ENCODE results near the gene DEPP1. TPM values are rescaled to one million over a fixed set of nuclear protein-coding genes. Genes with fewer than 3 reads are reported as not detected.

Gene DEPP1
- not detected in 2 replicates for total RNA-seq
- total RNA-seq (2013) = 1.2 TPM
- not detected in 2 replicates for polyA plus RNA-seq
- 0.36 TPM in 1 of 2 replicates, not detected in the other for polyA minus RNA-seq

- no peaks in the 10 kb centered on the region for H3K27me3 Mint-ChIP-seq
Measured at GRCh38 chr10:44978570-44979280, at the start of gene DEPP1. DEPP1 (minus strand) TSS chr10:44978809; CDS start chr10:44978030, 779 bp downstream.

More at GRCh38 chr10:44978570-44979280, at the start of gene DEPP1:
- Histone ChIP-seq H2AFZ (ENCODE audit: insufficient read depth, low read depth, low read length, poor library complexity, severe bottlenecking) (peak within 1 kb of the TSS; percentile 40), H4K20me1 (ENCODE audit: control insufficient read depth, insufficient read depth, low read length, poor library complexity, severe bottlenecking) (no peaks in the 10 kb centered on the region), H3K4me1 (ENCODE audit: control insufficient read depth in 2 of 2, insufficient read depth in 2 of 2, low read length in 2 of 2) (peaks cover 11 to 23% of the 10 kb centered on the region in 2 donors), H3K4me2 (replicated peaks; ENCODE audit: low read depth, low read length, poor library complexity, severe bottlenecking) (no peak within 1 kb of the TSS), H3K79me2 (ENCODE audit: control insufficient read depth, insufficient read depth, low read length) (no peaks in the 10 kb centered on the region), H3K9me3 (ENCODE audit: control extremely low read depth in 1 of 3, control insufficient read depth in 2 of 3, insufficient read depth in 1 of 3, low read length in 2 of 3) (no peaks in the 10 kb centered on the region), H3K4me3 (ENCODE audit: control extremely low read depth in 1 of 5, extremely low read depth in 1 of 5, insufficient read depth in 1 of 5, low read depth in 2 of 5, low read length in 4 of 5) (no peak within 1 kb of the TSS), H3K9ac (ENCODE audit: low read length) (no peak within 1 kb of the TSS), H3K27me3 (replicated peaks in 1 of 4; ENCODE audit: control extremely low read depth in 1 of 4, control insufficient read depth in 3 of 4, insufficient read depth in 4 of 4, low read length in 3 of 4) (peaks cover 0 to 9% (median 0%) of the 10 kb centered on the region in 4 experiments), H3K27ac (ENCODE audit: low read length in 2 of 2) (no peak within 1 kb of the TSS), H3K36me3 (replicated peaks in 1 of 2; ENCODE audit: control extremely low read depth in 1 of 2, control insufficient read depth in 1 of 2, extremely low read depth in 1 of 2, insufficient read depth in 2 of 2, low read length in 1 of 2) (no peaks in the 10 kb centered on the region)
- ChIA-PET POLR2A (interaction anchor here (1.3 kb wide), 1 partner anchor 46 kb away, joined by 4 read pairs; no protein-coding TSS in a partner anchor), CTCF (interaction anchor here (1.0 to 9.0 kb wide), 4 partner anchors 13 to 46 kb away, joined by 3 to 93 read pairs (median 3); no protein-coding TSS in a partner anchor)
- DNase-seq = no peak
- TF ChIP-seq CTCF (IDR thresholded peaks at IDR 0.05) = no peak
- TF ChIP-seq EZH2 (IDR thresholded peaks at IDR 0.05; ENCODE audit: borderline replicate concordance, insufficient read depth, low read depth, low read length, poor library complexity, severe bottlenecking) = no peak
- no peaks in the 10 kb centered on the region for H3K9me3 Mint-ChIP-seq (ENCODE audit: insufficient read depth)
- intact Hi-C loops (cut with micrococcal nuclease) = no loop called here
- H3K4me3 Mint-ChIP-seq = no peak within 1 kb of the TSS
- H3K27ac Mint-ChIP-seq = no peak within 1 kb of the TSS
- ATAC-seq (ENCODE audit: low read depth) = no peak
- WGBS (ENCODE audit: insufficient coverage) = 17% methylated on average over 12 of the region's 12 CpGs
- peaks cover 13% of the 10 kb centered on the region for H3K4me1 Mint-ChIP-seq
